Measurements from ENCODE around the gene FKBP9.
"Not testable (repeated sequence)": the region's sequence is repeated elsewhere in the genome, so short reads cannot be mapped to it uniquely, and the experiment has no call there.

FKBP9 gene, protein sequence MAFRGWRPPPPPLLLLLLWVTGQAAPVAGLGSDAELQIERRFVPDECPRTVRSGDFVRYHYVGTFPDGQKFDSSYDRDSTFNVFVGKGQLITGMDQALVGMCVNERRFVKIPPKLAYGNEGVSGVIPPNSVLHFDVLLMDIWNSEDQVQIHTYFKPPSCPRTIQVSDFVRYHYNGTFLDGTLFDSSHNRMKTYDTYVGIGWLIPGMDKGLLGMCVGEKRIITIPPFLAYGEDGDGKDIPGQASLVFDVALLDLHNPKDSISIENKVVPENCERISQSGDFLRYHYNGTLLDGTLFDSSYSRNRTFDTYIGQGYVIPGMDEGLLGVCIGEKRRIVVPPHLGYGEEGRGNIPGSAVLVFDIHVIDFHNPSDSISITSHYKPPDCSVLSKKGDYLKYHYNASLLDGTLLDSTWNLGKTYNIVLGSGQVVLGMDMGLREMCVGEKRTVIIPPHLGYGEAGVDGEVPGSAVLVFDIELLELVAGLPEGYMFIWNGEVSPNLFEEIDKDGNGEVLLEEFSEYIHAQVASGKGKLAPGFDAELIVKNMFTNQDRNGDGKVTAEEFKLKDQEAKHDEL

DNA sequence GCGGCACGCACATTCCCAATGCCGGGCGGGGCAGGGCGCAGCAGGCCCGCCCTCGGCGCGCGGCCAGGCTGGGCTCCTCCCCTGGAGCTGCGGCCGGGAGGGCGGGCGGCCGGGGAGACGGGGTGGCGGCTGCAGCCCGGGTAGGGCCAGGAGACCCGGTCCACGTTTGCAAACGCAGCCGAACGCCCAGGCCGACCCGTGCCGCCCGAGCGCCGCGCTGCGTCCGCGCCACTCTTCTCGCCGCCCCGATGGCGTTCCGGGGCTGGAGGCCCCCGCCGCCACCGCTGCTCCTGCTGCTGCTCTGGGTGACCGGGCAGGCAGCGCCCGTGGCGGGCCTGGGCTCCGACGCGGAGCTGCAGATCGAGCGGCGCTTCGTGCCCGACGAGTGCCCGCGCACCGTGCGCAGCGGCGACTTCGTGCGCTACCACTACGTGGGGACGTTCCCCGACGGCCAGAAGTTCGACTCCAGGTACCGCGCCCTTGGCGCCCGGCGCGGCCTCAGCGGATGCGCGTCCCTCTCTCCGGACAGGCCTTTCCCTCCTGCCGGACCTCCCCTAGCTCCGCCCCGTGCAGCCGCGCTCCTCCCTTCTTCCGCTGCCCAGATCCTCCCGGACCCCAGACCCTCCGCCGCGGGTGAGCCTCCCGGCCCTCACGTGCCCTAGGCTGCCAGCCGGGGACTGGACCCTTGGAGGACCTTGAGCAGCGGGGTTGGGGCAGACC is at the start of gene FKBP9:
TSS of gene FKBP9 (plus strand) at position 115 of the 720 bp plus-strand sequence. CDS start at position 249, 134 bp downstream.
- no peak for DNase-seq (ENCODE audit: low read depth in 1 of 2, low spot score in 1 of 2)

DNA sequence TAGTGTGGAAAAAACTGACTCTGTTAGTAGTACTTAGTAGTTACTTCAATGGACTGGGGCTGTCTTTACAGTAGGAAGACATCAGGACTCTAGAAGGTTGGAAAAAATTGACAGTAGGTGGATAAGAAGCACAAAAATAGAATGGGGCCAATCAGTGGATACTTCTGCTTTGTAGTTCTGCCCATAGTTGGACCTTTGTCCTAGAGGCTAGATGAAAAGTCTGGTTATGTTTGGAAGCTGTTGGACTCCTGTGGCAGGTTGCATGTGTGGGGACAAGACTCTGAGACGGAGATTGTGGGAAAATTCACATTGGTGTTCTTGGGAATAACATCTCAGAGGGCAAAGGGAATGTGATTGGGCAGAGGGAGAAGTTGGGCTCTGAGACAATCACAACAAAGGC is 47.0 kb upstream of the FKBP9 start:
- DNase-seq (ENCODE audit: low read depth in 1 of 2, low spot score in 1 of 2), result no peak

DNA sequence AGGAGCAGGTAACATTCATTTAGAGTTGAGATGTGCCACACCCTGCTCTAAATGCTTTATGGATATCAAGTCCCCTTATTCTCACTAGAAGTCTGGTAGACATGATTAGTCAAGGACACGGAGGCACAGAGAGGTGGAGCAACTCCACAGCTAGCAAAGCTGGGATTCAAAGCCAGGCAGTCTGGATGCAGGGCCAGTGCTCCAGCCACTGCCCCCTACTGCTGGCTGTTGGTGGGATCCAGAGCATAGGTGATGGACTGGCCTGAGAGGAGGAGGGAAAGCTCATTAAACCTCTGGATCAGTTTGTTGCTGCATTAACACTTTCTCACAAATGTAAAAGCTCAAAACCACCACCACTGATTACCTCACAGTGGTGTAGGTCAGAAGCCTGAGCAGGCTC is 43.1 kb upstream of the FKBP9 start:
- DNase-seq (ENCODE audit: low read depth in 1 of 2, low spot score in 1 of 2), result no peak

DNA sequence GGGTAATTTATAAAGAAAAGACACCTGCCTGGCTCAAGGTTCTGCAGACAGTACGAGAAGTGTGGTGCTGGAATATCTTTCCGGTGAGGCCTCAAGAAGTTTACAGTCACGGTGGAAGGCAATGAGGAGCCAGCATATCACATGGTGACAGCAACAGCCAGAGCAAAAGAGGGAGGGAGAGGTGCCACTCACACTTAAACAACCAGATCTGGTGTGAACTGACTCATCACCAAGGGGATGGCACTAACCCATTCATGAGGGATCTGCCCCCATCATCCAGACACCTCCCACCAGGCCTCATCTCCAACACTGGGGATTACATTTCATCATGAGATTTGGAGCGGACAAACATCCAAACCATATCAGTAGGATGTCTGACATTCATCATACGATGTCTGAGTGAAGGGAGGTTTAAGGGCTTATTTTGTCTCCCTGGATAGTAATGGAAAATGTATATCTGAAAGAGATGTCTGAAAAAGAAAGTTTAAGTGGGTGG is 42.2 kb upstream of the FKBP9 start:
- no peak for DNase-seq (ENCODE audit: low read depth in 1 of 2, low spot score in 1 of 2)

DNA sequence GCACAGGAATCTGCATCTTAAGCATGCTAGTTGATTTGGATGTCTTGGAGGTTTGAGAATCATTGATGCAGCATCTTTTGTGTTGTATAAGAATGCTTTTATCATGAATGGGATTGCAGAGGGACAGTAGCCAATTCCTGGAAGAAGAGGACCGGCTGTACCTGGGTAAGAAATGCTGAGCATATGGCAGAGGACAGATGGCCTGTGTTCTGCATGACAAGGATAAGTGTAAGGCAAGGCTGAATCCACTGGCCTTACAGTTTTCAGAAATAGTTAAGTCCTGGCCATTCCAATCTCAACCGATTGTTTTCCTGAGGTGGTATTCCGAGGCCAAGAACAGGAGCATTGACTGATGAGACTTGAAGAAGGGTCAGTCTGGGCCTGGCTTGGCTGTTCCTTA is 41.2 kb upstream of the FKBP9 start:
- DNase-seq (ENCODE audit: low read depth in 1 of 2, low spot score in 1 of 2), result no peak

DNA sequence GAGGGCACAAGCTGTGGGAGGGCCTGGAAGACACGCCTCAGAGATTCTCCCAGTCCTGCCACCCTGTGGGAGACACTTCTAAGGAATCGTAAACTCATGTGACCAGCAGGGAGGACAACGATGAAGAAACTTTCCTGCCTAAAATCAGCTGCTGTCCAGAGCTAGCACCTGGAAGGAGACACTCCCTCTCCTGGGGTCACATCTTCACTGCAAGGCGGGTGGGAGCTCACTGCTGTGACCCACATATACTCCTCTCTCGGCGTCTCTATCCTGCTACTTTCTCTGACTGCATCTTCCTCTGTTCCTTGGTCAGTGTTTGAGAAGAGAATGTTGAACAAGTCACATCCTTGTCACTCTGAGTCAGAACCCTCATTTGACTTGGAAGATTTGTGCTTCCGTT is 40.2 kb upstream of the FKBP9 start:
- not testable (repeated sequence) for DNase-seq (ENCODE audit: low read depth in 1 of 2, low spot score in 1 of 2)

DNA sequence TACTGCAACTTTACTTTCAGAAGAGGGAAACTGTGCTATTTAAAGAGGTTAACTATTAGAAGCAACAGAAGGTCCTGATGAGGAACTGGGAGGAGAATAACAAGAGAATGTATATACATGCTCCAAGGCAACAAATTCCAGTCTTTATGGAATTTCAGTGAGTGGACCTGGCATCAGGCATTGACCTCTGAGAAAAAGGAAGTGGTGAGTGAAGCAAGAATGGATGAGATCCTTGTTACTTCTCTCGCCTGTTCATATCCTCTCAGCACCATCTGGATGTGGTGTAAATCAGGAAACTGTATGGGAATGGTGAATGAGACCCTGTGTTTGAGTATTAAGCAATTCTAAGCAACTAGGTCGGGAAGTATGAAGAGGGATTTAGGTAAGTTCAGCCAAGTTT is 35.3 kb upstream of the FKBP9 start:
- no peak for DNase-seq (ENCODE audit: low read depth in 1 of 2, low spot score in 1 of 2)

DNA sequence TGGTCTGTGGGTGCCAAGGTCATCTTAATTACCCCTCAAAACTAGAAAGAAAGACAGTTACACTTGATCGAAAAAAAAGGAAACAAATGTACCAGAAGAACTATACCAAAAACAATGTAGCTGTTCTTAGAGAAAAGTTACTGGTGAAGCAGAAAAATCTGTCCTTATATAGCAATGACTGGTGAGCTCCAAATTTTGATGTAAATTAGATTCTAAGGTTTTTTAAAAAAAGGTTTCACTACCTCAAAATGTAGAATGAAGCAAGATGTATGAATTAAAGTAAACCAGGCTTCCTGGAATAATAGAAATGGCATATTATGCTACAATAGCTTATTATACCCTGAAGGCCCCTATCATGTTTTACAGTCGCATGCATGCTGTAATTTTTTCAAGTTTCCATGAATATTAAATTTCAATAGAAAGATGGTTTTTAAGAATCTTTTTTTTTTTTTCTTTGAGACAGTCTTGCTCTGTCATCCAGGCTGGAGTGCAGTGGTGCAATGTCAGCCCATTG is 28.4 kb upstream of the FKBP9 start:
- DNase-seq (ENCODE audit: low read depth in 1 of 2, low spot score in 1 of 2), result no peak

DNA sequence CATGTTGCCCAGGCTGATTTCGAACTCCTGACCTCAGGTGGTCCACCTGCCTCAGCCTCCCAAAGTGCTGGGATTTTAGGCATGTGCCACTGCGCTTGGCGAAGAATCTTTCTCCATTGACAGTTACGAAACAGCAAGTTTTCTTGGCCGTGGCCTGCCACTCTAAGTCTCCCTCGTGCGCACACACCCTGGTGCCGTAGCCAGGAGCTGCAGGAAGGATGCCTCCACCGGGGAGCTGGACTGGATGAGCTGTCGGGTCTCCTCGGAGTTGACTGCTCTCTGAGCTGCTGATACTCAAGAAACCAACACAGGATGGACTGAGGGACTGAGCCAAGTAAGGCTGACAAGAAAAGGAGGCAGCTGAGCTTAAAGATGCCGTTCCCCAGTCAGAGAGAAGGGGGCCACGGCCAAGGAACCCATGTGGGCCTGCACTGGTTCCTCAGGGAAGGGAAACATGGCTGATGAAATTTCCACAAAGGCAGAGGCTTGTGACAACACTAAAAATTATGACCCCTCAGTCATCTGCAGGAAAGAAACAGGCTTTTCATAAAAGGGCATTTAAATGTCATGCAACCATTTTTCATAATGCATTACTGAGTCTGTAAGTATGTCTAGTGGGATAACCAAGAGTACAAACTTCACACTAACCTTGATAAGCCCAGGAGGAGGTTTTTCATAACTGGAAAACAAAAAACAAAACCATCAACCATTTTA is 27.7 kb upstream of the FKBP9 start:
- no peak for DNase-seq (ENCODE audit: low read depth in 1 of 2, low spot score in 1 of 2)

DNA sequence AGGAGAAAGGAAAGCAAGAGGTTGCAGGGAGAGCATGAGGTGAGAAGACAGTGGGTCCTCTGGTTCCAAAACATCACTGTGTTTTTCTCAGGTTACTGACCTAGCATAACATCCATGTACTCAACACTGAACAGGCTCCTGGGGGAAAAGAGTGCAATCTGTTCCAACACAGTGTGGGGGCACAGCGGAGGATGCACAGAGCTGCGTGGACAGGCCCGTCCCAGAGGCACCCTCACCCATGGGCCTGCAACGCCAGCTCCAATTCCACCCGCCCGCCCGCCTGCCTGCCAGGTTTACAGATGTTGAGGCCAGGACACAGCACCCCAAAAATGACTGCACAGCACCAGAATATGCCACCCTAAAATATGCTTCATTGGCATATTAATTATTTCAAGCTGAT is 26.9 kb upstream of the FKBP9 start:
- DNase-seq (ENCODE audit: low read depth in 1 of 2, low spot score in 1 of 2), result no peak

DNA sequence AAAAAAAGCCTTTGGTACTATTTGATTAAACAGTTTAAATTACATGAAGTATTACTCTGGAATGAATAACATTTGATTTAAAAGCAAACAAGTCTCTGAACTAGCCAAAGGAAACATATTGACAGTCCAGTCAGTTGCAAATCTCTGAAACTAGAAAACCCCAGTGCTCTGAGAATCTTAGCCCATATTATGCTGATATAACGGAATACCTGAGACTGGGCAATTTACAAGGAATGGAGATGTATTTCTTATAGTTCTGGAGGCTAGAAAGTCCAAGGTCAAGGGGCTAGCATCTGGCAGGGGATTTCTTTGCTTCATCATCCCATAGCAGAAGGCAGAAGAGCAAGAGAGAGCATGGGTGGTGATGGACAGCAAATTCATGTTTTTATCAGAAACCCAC is 21.7 kb upstream of the FKBP9 start:
- no peak for DNase-seq (ENCODE audit: low read depth in 1 of 2, low spot score in 1 of 2)

DNA sequence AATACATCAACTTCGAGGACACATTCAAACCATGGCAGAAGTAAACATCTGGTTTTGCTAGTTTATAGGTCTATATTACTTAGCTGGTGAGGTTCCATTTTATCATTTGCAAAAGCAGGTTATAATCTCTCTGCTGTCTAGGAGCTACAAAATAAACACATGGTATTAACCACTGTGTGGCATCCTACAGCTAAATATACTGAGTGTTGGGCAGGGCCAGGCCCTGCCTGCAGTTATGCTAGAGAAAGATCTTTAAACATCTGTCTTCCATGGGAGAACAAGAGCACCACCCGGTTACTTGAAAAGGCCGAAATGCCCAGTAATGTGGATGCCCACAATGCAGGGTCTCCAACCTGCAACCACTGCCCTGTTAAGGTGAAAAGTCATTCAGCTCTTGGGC is 20.6 kb upstream of the FKBP9 start:
- no peak for DNase-seq (ENCODE audit: low read depth in 1 of 2, low spot score in 1 of 2)

DNA sequence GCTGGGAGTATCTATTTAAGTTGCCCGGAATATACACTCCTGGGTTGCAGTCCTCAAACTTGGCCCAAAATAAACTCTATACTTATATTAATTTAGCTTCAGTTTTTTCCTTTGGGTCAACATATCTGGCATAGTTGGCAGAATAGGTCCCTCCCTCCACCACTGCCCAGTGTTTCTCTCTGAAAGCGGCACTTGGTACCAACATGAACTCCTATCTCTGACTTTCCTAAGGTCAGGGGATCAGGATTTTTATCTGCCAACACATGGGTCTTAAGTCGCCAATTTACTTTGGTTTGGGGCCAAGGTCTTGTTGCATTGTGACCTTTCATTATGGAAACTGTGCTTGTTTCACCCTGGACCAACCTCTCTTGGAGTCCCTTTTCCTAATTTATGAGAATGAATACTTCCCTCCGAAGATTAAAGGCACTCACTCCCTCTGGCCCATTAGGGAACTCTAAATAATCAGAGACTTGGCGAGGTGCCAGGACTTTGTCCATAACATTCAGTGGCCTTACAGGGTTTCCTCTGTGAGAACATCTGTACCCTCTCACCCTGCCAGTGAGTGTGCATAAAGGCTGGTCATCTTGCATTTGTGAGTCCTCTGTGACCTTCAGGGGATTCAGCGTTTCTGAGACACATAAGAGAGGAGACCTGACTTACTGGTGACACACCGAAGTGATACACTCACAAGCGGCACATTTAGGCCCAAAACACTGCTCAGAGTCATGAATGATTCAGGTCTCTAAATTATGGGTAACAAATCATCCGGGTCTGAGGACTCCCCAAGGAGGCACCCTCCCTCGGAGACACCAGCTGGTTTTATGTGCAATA is 19.7 kb upstream of the FKBP9 start:
- no peak for DNase-seq (ENCODE audit: low read depth in 1 of 2, low spot score in 1 of 2)

DNA sequence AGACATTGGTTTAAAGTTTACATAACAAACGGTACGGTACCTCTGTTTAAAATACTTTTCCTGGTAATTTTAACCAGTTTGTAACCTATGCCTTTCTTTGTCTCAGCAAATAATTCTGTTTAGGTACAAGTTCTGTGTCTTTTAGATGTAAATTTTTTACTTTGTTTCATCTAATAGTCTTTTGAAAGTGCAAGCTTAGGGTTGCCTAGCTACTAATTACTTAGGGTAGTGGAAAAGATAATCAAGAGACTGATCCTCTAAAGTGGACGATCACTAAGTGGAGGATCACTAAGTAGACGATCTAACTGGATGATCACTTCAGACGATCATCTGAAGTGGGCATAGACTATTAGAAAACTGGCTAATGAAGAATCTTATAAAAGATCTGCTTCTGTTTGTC is 16.1 kb upstream of the FKBP9 start:
- no peak for DNase-seq (ENCODE audit: low read depth in 1 of 2, low spot score in 1 of 2)

DNA sequence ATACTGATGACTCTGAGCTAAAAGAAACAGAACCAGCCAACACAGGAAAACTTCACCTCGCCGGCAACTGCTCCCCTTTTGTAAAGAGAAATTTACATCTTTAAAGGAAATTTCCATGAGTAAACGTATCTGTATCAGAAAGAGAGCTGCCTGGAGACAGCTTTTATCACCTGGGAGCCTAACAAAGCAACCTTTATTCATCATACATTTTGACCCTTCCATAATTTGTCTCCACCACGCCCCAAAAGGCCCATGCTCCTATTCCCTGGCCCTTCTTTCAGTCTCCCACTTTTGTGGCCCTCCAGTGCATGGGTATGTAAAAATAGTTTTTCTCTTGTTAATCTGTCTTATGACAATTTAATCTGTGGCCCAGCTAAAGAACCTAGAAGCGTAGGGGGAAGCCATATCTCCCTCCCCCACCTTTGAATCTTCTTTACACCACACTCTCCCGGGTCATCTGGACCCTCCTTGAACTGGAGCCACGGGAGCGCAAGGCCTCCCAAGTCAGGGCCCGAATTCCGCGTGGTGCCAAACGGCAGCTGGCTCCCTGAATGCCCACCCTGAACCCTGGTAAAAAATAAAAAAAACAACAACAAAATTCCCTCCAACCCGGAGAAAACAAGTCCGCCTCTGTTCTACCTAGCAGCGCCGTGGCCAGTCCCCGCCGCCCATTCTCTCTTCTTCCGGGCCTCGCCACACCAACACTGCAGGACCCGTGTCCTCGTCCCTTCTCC is 15.4 kb upstream of the FKBP9 start:
- no peak for DNase-seq (ENCODE audit: low read depth in 1 of 2, low spot score in 1 of 2)

DNA sequence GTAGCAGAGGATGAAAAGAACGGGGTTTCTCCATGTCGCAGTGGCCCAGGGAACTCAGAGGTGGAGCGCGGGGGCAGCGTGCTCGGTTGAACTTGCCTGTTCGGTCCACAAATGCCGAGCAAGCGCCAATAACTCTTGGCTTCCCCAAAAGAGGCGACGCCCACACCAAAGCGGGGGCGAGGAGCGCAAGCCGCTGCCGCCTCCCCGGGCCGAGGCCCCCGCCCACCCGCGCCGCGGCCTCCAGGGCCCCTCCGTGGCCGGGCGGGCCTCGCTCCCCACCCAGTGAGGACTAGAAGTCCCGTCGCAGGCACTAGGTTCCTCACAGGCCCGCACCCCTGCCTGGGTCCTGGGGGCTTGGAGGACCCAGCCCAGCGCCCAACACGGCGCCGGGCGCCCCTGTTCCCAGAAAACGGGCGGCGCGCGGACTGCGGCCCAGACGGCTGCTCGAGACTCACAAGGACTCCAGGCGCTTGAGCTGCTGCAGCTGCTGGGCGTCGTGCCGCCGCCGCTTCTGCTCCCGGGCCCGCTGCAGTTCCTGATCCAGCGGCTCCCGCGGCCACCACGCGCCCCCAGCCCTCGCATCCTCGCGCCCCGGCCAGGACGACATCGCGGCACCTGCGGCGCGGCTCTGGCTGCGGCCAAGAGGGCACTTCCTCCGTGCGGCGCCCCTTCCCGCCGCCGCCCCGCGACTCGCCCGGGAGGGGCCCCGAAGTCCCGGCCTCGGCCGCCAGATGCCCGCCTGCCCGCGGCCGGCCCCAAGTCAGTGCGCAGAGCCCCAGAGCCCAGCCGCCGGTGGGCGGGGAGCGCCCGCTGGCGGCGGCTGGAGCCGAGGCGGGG is 14.6 kb upstream of the FKBP9 start:
- peak; percentile 52 for DNase-seq (ENCODE audit: low read depth in 1 of 2, low spot score in 1 of 2)

DNA sequence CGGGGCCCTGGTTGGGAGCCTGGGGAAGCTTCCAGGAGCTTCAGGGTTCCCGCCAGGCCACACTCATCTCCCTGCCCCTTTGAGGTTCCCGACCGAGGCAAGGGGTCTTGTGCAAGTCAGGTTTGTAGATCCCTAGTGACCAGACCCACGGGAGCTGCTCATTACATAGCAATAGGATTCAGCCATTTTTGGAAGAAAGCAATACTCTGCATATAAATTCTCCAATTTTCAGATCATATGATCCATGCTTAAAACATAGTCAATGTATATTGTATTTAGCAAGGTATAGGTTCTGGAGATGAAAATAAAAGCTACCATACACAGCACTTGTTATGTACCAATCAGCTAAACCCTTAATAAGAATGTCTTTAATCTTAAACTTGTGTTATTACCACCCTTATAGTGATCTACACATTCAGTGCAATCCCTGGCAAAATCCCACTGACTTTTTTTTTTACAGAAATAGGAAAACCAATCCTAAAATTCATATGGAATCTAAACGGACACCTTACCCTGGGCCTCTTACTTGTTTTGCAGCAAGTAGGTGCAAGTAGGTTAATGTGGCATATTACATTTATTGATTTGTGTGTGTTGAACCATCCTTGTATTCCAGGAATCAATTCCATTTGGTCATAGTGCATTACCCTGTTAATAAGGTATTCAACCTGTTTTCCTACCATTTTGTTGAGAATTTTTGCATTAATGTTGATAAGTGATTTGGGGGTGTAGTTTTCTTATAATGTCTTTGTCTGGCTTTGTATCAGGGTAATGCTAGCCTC is 13.8 kb upstream of the FKBP9 start:
- DNase-seq (ENCODE audit: low read depth in 1 of 2, low spot score in 1 of 2), result no peak

DNA sequence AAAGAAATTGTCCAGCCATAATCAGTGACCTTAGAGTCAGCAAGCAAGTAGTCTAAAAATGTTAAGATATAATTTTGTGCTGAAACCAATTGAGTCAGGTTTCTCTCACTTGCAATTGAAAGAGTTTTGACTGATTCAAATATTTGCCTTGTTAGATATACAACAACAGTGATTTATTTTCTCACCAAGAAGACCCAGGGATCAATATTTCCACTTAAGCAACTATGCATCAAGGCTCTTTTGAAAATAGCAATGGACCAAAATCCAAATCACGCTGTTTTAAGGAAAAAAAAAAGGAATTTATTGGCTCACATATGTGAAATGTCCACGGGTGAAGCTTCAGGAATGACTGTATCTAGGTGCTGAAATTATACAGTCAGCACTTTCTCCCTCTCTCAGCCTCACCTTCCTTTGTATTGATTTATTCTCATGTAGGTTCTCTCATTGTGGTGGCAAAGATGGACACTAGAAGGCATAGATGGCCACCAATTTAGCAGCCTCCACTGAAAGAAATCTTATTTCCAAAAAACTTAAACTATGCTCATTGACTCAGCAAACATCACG is 9.7 kb upstream of the FKBP9 start:
- DNase-seq (ENCODE audit: low read depth in 1 of 2, low spot score in 1 of 2), result no peak

Data from stimulated activated CD4-positive, alpha-beta T cell treated with anti-CD3 and anti-CD28 coated beads, Interleukin-15, amount 100 ng/mL, for 1 hour (primary cell).